Astrocyte of the spinal cord (primary cell): Measurements from ENCODE around the gene FOSL2.
"Not testable (repeated sequence)": the region's sequence is repeated elsewhere in the genome, so short reads cannot be mapped to it uniquely, and the experiment has no call there.

Experiments
- DNase-seq: peaks from one replicate; pipeline ENCODE4 v3.0.0; 2011; ENCODE audit warnings: low read depth, low spot score
- H3K4me3 ChIP-seq: 2 replicates; pipeline ENCODE4 v1.5.1; 2011; ENCODE audit warnings: low read depth, mild to moderate bottlenecking, low read length, moderate library complexity
- in situ Hi-C: cut with HindIII; loops from 2 replicates; pipeline ENCODE4 v1.10.0; 2017; ENCODE audit warnings: low sequenced_read_pairs
- TF ChIP-seq, protein P1 (sequence below): IDR thresholded peaks from 2 replicates; pipeline ENCODE4 v1.5.1; 2012; ENCODE audit warnings: low read depth, mild to moderate bottlenecking, low read length, inconsistent platforms

Gene FOSL2

GRCh38 chr2:28370354-28370753 is 22.3 kb upstream of the FOSL2 start:
- no peak for DNase-seq
- H3K4me3 ChIP-seq, result no peak overlapping the region
- TF ChIP-seq, protein P1, sequence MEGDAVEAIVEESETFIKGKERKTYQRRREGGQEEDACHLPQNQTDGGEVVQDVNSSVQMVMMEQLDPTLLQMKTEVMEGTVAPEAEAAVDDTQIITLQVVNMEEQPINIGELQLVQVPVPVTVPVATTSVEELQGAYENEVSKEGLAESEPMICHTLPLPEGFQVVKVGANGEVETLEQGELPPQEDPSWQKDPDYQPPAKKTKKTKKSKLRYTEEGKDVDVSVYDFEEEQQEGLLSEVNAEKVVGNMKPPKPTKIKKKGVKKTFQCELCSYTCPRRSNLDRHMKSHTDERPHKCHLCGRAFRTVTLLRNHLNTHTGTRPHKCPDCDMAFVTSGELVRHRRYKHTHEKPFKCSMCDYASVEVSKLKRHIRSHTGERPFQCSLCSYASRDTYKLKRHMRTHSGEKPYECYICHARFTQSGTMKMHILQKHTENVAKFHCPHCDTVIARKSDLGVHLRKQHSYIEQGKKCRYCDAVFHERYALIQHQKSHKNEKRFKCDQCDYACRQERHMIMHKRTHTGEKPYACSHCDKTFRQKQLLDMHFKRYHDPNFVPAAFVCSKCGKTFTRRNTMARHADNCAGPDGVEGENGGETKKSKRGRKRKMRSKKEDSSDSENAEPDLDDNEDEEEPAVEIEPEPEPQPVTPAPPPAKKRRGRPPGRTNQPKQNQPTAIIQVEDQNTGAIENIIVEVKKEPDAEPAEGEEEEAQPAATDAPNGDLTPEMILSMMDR, result no peak
- in situ Hi-C loops, result no loop called here

- DNase-seq, H3K4me3 ChIP-seq, in situ Hi-C loops: not testable (repeated sequence)
Measured at GRCh38 chr2:28371728-28372127, 20.9 kb upstream of the FOSL2 start.

- TF ChIP-seq, protein P1, result no peak
- in situ Hi-C loops, result no loop called here
- H3K4me3 ChIP-seq, result no peak overlapping the region
- DNase-seq, result no peak
Measured at GRCh38 chr2:28373854-28374253, 18.8 kb upstream of the FOSL2 start.

DNA sequence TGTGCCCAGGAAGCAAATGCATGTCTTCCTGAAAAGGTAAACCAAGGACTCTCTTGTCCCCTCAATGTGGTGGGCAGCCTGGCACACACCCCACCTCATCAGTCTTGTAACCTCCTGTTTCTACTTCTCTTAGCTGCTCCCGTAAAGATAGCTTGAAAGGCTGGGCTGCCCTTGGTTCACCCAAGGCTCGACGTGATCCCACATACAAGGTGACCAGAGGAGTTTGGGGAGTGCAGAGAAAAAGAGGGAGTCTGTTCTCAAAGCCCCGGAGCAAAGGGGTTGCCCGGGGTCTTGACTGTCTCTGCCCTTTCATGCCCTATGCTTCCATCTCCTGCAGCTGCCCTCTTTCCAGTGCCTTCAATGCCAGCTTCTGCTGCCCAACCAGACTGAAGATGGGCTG is 18.3 kb upstream of the FOSL2 start:
- in situ Hi-C loops, result no loop called here
- DNase-seq, result no peak
- H3K4me3 ChIP-seq, result no peak overlapping the region
- TF ChIP-seq, protein P1, result no peak

- TF ChIP-seq, protein P1, result no peak
- H3K4me3 ChIP-seq, result no peak overlapping the region
- no peak for DNase-seq
- in situ Hi-C loops, result no loop called here
Measured at GRCh38 chr2:28375236-28375635, 17.4 kb upstream of the FOSL2 start.

DNA sequence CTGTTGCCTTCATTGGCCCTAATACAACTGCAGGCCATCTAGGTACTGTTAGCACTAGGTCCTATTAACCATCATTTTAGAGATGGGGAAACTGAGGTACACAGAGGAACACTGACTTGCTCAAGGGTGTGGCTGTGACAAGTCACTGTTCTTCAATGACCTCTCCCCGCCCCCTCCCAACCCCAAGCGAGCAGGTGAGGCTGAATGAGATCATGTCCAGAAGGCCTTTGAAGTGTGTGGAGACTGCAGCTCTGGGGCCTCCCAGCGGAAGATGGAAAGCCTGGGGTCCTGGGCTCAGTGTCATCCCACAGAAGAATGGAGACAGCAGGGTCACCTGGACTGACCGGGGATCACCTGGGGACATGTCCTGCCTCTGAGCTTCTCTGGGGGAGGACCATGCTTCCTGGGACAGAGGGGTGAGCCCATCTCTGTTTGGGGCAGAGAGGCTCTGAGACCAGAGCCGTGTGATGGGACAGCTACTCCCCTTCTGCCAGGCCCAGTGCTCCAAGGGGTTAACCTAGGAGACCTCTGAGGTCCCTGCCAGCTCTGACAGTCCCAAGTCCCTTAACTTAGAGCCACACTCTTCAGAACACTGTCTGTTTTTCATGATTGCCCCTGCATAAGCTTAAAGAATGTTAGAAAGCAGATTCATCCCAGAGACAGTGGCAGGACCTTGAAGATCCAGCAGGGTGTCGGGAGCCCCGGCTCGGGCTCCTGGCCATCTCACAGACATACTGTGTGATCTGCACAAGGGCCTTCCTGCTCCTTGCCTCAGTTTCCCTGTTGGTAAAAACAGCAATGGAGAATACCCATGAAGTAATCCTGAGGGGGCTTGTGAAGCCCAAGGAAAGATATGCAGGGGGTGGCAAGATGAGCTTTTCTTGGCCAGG is 16.7 kb upstream of the FOSL2 start:
- DNase-seq, result no peak
- no peak overlapping the region for H3K4me3 ChIP-seq
- TF ChIP-seq, protein P1, result no peak
- in situ Hi-C loops, result no loop called here

- no peak for DNase-seq
- TF ChIP-seq, protein P1, result no peak
- in situ Hi-C loops, result no loop called here
- H3K4me3 ChIP-seq, result no peak overlapping the region
Measured at GRCh38 chr2:28377195-28377816, 15.4 kb upstream of the FOSL2 start.
